ENCODE results near the gene RHBDL3.
"Not testable (repeated sequence)": the region's sequence is repeated elsewhere in the genome, so short reads cannot be mapped to it uniquely, and the experiment has no call there.

The RHBDL3 gene

DNA sequence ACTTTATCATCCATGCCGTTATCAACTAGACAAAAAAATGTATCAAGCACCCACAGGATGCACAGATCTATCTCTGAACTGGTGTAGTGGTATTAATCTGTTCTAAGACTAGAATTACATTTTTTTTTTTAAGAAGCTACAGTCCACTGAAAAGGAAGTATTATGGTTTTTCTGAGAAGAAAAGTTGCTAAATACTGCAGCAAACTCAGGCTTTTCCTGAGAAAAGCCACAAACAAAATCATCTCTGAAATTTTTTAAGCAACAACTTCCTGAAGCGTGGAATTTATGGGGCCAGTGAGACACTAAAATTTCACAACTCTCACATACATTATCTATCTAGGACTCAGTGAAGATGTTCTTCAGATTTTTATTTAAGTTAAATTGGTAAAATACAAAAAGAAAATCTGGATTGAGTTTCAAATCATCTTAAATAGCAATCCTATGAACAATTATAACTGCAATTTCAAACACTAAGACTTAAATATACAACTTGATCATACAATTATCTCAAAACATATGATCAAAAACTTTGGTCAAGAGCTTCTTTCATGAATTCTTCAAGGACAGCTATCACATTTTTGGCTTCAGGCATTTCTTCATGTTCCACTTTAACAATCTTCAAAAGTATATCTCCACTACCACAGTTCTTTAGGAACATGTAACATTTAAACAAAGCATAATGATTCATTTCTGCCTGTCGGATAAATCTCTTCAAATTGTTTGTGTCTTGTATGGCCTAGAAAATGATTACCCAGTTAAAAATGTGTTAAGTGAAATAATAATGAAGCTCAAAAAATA, 65.8 kb downstream of the RHBDL3 start:
- DNase-seq = no peak

DNA sequence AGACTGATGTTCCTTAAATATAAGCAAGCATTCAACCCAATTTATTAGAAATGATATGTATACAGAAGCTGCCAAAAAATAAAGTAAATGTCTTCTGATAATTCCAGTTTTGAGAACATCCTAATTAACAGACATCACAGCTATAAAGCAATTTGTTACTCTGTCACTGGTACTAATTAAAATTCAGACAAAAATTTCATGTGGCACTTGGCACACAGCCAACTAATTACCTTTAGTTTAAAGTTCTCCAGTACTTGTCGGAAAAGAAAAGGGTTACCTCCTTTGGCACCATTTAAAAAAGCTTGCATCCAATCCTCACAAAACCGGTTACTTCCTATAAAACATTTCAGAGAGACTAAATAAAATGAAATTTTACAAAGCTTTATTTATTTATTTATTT, 67.6 kb downstream of the RHBDL3 start:
- DNase-seq = no peak

DNA sequence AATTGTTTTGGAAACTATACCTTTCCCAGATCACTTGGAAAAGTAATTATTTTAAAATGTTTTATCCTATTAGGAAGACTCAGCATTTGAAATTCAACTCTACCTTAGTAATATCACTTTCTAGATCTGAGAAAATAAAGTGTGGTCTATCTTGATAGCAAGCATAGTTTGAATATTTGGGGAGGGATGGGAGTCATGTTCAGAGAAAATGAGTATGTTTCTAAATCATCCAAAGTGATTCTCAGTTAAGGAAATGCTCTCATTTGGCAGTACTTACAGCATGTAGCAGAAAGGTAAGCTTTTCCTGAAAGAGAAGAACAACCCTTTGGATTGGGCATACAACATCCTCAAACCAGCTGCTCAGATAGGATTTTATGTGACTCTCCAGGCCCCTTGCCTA, 69.4 kb downstream of the RHBDL3 start:
- no peak for DNase-seq

DNA sequence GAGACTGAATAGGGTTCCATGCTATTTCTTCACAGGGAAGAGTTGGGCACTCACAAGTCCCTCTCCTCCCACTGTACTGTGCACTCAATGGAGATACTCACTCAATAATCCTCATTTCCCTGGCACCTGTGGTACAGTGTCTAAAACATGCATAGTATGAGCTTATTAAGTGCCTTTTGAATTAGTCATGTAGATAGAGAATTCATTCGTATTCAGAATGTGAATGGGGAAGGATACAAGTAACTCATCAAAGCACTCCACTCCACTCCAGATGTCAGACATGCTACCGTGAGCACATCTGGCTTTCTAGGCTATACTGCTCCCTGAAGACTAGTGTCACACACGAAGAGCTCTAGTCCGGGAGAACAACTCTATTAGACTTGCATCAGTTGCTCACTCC, 70.1 kb downstream of the RHBDL3 start:
- DNase-seq = no peak

DNA sequence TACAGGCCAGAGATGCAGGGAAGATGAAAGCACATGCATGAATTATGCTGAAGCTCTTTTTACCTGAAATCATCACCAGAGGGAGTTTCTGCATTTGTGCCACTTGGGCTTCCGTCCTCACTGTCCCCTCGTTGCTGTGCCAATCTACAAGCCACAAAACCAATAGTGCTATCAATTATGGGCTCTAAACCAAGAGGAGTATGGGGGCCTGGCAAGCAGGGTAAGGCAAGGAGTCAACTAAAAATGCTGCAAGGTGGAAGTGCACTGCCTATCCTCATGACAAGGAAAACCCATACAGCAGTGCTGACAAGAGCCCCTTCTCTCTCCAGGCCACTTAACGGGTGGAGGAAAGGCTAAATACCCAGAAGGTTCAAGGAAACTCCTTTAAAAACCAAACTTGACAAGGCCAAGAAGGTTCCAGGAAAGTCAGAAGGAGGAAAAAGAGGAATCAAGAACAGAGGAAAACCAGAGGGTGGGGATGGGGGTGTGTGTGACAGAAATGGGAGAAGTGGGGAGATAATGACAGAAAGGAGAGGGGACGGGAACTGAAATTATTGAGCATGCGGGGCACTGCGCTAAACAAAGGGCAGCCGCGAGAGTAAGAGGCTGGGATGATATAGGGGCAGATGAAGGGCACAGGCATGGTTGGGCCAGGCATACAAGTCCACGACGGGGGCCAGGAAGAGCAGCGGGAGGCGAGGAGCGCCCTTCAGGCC, 75.7 kb downstream of the RHBDL3 start:
- no peak for DNase-seq

DNA sequence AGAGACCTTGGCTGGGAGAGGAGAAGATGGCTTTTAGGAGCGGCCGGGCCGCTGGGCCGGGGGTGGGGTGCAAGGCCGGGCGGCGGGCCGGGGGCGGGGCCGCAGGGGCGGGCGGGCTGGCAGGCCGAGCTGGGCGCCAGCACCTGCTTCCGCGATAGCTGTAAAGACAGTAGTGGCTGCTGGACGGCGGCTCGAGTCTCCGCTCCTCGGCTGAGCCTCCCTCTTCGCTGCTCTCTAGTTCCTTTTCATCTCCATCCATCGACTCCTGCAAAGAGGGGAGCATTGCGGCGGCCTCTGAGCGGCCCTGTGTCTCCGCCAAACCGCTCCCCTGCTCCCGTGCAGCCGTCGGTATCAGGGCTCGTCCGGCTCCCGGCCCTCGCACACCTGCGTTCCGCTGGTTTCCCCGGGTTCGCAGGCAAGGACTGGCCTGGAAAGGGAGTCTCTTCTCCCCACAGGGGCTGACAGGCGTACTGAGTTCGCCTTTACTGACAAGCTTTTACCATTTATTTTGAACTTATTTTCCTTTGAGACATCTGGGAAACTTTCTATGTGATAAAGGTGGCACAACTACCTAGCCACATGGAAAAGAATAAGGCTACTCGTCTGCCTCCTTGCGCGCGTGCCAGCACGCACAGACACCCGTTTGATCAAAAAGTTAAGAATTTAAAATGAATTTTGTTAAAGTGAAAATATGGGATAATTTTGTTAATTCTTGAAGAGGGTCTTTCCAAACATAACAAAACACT, 76.4 kb downstream of the RHBDL3 start, which contains the start of gene C17orf75:
C17orf75 (minus strand) TSS at position 317 of the 746 bp plus-strand sequence; CDS start at position 283, 34 bp downstream.
- no peak for DNase-seq

DNA sequence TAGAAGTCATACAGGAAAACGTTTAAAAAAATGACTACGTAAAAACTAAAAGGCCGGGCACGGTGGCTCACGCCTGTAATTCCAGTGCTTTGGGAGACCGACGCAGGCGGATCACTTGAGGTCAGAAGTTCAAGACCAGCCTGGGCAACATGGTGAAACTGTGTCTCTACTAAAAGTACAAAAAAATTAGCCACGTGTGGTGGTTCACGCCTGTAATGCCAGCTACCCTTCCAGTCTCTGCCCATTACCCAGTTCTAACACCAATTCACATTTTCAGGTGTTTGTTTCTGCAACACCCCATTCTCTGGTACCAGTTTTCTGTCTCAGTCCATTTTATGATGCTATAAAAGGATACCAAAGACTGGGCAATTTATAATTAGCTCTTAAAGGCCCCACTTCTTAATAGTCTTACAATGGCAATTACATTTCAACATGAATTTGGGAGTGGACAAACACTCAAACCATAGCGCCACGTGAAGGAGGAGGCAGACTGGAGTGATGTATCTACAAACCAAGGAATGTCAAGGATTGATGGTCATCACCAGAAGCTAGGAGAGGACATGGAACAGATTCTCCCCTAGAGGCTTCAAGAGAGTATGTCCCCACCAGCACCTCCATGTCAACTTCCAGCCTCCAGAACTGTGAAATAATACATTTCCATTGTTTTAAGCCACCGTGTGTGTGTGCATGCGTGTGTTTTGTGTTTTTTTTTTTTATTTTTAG, 77.1 kb downstream of the RHBDL3 start:
- DNase-seq = no peak

DNA sequence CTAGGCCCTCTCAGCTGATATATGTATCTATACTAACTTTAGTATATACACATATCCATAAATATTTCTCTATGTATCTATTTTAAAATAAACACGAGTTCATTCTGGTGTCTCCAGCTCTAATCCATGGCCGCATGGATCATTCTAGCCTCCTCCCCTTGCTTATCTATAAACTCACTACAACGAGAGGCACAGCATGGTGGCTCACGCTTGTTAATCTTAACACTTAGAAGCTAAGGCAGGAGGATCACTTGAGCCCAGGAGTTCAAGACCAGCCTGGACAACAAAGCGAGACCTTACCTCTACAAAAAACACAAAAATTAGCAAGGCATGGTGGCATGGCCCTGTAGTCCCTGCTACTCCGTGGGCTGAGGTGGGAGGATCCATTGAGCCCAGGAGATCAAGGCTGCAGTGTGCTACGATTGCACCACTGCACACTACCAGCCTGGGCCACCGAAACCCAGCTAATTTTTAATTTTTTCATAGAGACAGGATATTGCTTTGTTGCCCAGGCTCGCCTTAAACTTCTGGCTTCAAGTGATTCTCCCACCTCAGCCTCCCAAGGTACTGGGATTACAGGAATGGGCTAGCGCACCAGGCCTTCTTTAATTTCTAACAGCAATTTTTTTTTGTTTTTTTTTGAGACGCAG, 80.4 kb downstream of the RHBDL3 start:
- DNase-seq = no peak

DNA sequence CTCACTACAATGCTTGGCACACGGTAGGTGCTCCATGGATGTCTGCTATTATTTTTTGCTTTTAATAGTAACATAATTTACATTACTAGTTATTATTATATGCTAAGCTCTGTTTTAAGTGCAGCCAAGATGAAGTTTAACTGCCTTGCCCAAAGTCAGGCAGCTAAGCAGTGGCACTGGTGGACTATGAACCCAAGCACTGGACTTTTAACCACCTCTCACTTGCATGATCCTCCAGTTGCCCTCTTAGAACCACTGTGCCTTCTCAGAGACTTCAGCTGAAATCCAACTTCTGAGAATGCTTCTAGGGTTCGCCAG, 82.8 kb downstream of the RHBDL3 start:
- DNase-seq = no peak

DNA sequence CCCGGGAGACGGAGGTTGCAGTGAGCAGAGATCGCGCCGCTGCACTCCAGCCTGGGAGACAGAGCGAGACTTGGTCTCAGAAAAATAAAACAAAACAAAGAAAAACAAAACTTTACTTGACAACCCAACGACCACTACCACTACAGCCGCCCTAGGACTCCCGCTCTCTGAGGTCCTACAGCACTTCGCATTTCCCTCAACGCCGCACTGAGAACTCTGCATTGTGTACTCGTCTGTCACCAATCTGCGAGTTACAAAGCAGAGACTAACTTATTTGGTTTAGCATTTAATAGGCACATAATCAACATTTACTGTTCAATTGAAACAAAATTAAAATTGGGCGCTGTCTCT, 83.8 kb downstream of the RHBDL3 start:
- DNase-seq = no peak

DNA sequence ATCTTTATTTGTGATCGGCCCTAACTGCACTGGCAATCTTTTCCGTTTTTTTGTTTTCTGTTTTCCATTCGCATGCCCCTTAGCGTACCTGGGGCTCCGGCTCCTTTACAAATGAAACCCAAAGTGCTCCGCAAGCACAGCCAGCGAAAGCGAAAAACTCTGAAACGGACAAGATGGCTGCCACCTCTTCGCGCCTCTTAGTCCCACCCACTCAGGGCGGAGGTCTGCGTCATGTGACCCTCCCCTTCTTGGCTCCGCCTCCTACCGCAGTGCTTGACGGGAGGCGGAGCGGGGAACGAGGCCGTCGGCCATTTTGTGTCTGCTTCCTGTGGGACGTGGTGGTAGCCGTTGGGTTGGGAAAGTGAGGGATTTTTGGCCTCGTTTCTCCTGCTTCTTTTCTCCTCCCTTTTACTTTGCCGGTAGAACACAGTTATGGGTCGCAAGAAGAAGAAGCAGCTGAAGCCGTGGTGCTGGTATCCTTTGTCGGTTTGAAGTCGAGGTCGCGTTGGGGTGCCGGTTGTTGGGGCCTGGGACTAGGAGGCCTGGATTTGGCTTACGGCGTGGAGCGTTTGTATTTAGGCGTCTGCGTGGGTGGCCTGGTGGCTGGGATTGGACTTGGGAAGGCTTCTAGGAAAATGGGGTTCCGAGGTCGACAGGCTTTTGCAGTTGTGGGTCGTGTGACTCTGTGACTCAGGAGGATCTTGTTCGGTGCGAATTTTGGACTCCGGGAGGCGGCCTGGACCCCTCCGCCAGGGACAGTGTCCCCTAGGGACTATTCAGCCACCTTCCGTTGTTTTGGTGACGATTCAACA, 84.4 kb downstream of the RHBDL3 start, which contains the start of gene ZNF207:
ZNF207 (plus strand) TSS at position 304 of the 812 bp plus-strand sequence; CDS start at position 433, 129 bp downstream.
- DNase-seq = peak; percentile 74

DNA sequence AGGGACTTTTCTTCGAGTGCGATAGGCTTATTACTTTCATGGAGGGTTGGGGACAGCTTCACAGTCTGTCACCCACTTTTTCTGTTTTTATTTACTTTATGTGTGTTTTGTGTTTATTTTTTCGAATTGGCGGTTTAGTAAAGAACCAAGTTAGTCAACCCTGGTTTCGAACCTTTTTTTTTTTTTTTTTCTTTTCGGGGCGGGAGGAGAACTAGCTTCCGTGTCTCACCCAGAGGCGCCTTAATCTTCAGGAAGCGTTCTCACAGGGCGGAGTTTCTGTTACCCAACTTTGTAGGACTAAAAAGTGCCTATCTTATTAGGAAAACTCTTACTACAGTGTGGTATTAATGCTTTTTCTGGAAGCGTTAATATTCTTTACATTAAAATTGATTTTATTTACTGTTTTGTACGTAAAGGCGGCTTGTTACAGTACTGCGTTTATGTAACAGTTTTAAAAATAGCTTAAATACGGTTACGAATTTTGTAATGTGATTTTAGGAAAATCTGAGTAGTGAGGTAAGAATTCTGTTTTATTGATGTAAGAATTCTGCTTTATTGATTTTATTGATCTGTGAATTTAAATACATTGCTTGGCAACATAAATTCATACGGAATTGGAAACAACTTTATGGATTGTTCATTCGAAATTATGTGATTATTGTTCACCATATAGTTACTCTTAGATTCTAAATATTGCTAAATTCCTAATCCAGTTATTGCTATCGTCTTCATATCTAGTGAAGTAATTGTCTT, 85.2 kb downstream of the RHBDL3 start:
- no peak for DNase-seq

DNA sequence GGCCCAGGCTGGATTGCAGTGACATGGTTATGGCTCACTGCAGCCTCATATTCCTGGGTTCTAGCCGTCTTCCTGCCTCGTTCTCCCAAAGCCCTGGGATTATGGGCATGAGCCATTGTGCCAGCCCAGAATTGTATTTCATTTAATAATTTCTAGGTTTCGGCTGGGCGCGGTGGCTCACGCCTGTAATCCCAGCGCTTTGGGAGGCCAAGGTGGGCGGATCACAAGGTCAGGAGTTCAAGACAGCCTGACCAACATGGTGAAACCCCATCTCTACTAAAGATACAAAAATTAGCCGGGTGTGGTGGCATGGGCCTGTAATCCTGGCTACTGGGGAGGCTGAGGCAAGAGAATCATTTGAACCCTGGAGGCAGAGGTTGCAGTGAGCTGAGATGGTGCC, 87.1 kb downstream of the RHBDL3 start:
- not testable (repeated sequence) for DNase-seq

DNA sequence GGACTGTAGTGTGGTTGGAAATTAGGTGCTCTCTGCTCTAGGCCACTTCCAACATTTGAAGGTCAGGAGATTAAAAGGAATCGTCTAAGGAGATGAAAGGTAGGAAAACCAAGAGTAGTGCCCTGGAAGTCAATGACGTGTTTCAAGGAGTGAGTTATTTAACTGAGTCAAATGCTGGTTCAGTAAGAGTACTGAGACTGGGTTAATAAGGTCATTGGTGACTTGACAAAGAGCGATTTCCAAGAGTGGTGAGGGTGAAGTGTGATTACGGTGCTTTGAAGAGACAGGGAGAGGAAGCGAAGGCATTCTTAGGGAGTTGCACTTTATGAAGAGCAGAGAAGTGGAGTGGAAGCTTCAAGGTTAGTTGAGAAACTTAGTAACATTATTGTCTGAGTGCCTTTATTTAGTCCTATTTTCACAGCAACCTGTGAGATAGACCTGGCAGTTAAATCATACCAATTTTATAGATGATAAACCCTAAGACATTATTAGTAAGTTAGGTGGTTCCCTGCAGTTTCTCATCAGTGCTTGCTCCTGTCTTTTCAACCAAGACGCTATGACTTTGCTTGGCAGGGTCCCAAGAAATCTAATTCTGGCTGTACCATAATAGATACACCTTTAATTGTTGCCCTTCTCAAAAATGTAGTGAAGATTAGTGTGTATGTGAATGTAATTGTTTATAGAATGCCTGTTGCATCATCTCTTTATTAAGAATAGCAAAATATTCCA, 90.2 kb downstream of the RHBDL3 start:
- no peak for DNase-seq

DNA sequence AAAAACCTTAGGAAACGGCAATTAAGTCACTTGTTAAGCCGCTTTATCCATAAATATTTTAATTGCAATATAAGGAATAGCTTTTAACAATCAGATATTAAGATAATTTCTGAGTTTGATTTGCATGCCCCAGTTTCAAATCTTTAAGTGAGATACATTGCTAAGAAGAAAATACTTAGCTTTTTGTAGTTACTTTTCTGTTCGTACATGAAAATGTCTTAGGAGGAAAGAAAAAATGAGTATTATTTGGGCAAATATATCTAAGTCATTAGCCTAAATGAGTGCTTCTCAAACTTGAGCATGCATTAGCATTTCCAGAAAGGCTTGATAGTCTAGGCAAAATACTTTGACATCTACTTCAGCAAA, 90.7 kb downstream of the RHBDL3 start:
- no peak for DNase-seq

DNA sequence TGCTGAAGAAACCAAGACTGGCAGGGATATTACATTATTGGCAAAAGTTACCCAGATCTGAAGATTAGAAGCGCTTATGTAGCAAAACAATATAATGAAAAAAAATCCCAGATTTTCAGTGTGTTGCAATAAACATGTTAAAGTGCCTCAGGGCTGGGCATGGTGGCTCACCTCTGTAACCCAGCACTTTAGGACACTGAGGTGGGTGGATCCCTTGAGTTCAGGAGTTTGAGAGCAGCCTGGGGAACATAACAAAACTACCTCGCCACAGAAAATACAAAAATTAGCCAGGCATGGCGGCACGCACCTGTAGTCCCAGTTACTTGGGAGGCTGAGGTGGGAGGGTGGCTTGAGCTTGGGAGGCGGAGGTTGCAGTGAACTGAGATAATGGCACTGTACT, 91.1 kb downstream of the RHBDL3 start:
- DNase-seq = no peak

DNA sequence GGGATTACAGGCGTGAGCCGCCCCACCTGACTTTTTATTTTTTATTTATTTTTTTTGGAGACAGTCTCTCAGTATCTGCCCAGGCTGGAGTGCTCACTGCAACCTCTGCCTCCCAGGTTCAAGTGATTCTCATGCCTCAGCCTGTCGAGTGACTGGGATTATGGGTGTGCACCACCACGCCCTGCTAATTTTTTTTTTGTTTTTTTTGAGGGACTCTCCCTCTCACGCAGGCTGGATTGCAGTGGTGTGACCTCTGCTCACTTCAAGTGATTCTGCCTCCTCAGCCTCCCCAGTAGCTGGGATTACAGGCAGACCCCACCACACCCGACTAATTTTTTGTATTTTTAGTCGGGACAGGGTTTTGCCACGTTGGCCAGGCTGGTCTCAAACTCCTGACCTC, 92.0 kb downstream of the RHBDL3 start:
- DNase-seq = no peak

DNA sequence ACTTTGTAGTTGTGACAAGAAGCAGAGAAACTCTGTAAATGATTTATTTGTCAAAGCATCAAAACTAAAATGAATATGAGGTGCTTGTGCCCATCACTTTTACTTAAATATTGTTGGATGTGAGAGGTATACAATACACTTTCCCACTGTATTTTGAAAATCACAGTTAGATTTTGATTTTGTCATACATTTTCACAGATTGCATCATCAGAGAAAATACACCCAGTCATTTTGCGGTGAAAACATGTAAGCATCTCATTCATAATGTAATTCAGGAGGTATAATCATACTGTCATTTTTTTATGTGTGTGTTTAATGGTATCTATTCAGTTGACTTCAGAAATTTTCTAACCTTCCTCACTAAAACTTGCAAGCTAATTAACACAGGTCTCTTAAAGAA, 95.6 kb downstream of the RHBDL3 start:
- no peak for DNase-seq

DNA sequence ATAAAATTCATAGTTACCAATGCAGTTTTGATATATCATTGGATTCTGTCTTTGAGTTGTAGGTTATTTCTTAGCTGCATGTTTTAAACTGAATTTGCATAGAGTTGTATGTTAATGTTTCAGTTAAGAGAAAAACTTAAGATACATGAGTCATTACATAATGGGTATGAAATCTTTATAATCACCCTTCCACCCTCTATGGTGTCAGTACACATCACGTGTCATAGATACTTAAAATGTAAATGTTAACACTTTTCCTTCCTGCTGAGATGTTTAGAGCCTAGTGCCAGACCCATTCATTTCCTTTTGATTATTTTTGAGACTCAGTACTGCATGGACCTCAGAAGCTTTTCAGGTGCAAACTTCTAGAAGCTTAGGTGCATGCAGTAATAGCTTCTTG, 104.8 kb downstream of the RHBDL3 start:
- DNase-seq = no peak

Measured in SIG-M5 (cell line).